Stimulated activated CD4-positive, alpha-beta T cell treated with anti-CD3 and anti-CD28 coated beads, Interleukin-1b, Interleukin-23, amount 100 ng/mL, for 24 hours (primary cell): Measurements from ENCODE around the gene EID1.
"Not testable (repeated sequence)": the region's sequence is repeated elsewhere in the genome, so short reads cannot be mapped to it uniquely, and the experiment has no call there.

Source experiments
- DNase-seq, 4 experiments: peaks; one replicate each; pipeline ENCODE4 v3.0.0-alpha.2; 2020; ENCODE audit warnings: low read depth in 4 of 4, low spot score in 1 of 4

Gene EID1

GRCh38 chr15:48905847-48906246 lies 27.9 kb downstream of the EID1 start:
- no peak for DNase-seq

- DNase-seq, result not testable (repeated sequence)
Observed at GRCh38 chr15:48909313-48909712, 31.4 kb downstream of the EID1 start.

GRCh38 chr15:48910554-48910953 lies 32.6 kb downstream of the EID1 start:
- not testable (repeated sequence) for DNase-seq

DNA sequence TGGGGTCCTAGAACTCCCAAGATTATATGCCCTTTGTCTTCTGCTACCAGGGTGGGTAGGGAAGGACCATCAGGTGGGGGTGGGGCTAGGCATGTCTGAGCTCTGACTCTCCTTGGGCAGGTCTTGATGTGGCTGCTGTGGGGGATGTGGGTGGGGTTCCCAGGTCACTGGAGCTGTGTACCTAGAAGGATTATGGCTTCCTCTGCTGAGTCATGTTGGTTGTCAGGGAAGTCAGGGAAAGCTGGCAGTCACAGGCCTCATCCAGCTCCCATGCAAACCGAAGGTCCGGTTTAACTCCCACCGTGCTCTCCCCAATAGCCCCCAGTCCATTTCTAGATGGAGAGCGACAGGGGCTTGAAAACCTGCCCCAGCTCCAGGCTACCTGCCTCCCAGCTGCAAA lies 35.2 kb downstream of the EID1 start:
- no peak for DNase-seq

- no peak for DNase-seq
Observed at GRCh38 chr15:48914717-48915116, 36.8 kb downstream of the EID1 start.

- no peak for DNase-seq
Observed at GRCh38 chr15:48915861-48916260, 37.9 kb downstream of the EID1 start.

DNA sequence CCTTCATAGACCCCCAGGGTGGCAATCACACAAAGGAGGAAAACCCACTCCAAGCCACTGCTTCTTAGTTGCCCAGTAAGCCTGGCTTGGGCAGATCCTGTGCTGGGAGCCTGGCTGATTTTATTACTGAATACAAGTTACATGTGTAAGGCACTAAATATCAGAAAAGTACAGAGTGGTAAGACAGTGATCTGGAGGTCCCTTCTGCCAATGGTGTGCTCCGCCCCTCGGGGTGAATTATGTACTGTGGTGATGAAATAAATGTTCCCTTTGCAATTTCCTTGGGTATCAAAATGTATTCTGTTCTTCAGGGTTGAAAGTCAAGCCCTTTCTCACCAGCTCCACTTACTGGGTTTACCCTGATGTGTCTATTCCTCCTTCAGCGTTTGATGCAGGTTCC lies 38.8 kb downstream of the EID1 start:
- DNase-seq, result no peak

GRCh38 chr15:48922046-48922445 lies 44.1 kb downstream of the EID1 start:
- DNase-seq, result no peak

DNA sequence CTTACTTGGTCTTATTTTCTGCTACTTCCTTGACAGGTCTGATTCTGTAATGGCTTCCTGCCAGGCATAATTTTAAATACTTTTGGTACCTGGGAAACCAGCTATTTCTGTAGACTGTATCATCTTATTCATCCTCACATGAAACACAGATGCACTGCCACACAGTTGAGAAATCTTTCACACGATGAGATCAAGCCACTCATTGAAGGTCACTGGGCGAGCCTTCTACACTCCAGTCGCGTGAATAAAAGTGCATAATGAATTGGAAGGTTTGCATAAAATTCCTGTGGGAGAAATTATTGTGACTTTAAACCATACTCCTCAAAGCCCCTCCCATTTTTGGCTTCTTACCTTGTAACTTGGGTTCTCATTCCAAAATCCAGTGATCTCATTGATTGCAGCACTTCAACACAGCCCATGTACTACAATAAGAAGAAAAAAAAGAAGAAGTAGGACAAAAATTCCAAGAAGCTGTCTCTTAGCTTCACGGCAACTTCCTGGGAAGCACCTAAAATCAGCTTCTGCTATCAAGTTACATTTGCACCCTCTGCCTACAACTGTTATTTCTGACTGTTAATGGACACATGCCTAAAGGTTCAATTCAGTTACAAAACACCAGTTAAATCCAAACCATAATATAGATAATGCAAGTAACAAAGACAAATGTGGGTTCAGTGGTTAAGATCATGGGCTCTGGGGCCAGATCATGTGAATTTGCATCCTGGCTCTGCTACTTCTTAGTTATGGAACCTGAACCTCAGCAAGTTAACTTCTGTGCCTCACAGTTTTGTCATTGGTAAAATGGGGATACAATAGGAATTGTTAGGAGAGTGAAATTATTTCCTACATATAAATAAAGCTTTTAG lies 46.8 kb downstream of the EID1 start:
- no peak for DNase-seq

GRCh38 chr15:48925714-48926223 lies 47.8 kb downstream of the EID1 start:
- no peak for DNase-seq

DNA sequence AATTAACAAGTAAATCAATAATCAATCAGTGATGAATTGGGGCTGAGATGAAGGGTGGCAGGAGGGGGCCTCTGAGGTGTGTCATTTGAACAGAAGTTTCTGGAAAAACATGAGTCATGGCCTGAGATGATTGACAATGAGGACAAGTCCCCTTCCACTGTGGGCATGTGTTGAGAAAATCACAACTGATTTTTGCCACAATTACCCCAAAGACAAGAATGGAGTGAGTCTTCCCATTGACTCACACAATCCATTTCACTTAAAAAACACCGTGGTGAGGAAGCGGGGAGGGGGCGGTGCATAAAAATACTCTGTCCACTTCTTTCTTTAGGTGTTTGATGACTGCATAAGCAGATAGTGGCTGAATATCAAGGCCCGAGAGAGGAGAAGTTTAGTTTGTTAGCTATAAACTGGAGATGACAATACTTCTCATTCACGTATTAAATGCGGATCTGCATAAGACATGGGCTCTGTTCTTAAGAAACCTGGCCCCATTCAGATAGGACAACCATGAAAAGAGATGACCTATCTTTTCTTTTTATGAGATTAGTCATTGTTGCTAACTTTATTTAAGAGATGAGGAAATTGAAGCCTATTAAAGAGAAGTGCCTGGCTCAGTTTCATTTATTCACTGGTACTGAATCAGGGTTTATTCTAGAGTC lies 51.1 kb downstream of the EID1 start:
- peak in 2 of 4 experiments; percentile 6 to 27 for DNase-seq

- DNase-seq, result no peak
Observed at GRCh38 chr15:48929661-48930060, 51.7 kb downstream of the EID1 start.
